Retina (tissue), 1 donor: Measurements from ENCODE around the gene TM4SF18.
A peak's percentile ranks its signal among the peaks of the same experiment; 100 is the strongest.
"Not testable (repeated sequence)": the region's sequence is repeated elsewhere in the genome, so short reads cannot be mapped to it uniquely, and the experiment has no call there.

Source experiments
- DNase-seq: peaks from one replicate; pipeline ENCODE4 v3.0.0-alpha.2; 2016

The TM4SF18 gene

GRCh38 chr3:149368201-149368673 is 34.8 kb upstream of the TM4SF18 start:
- DNase-seq: no peak

- DNase-seq: no peak
These were observed 33.8 kb upstream of the TM4SF18 start for GRCh38 chr3:149366941-149367840.

GRCh38 chr3:149366031-149366430 is 32.6 kb upstream of the TM4SF18 start:
- no peak for DNase-seq

GRCh38 chr3:149364624-149365023 is 31.2 kb upstream of the TM4SF18 start:
- DNase-seq: no peak

- no peak for DNase-seq
These were observed 29.6 kb upstream of the TM4SF18 start for GRCh38 chr3:149363053-149363452.

- DNase-seq: no peak
These were observed 28.9 kb upstream of the TM4SF18 start for GRCh38 chr3:149362366-149362765.

GRCh38 chr3:149356630-149357029 is 23.2 kb upstream of the TM4SF18 start:
- DNase-seq: no peak

GRCh38 chr3:149356044-149356592 is 22.7 kb upstream of the TM4SF18 start:
- DNase-seq: no peak

GRCh38 chr3:149353581-149354184 is 20.2 kb upstream of the TM4SF18 start:
- DNase-seq: no peak

GRCh38 chr3:149352556-149352955 is 19.1 kb upstream of the TM4SF18 start:
- DNase-seq: no peak

GRCh38 chr3:149343951-149344350 is 10.5 kb upstream of the TM4SF18 start:
- peak; percentile 19 for DNase-seq

- DNase-seq: no peak
These were observed 9.3 kb upstream of the TM4SF18 start for GRCh38 chr3:149342413-149343380.

GRCh38 chr3:149340310-149340933 is 7.0 kb upstream of the TM4SF18 start:
- no peak for DNase-seq

- no peak for DNase-seq
These were observed 6.5 kb upstream of the TM4SF18 start for GRCh38 chr3:149339931-149340309.

- DNase-seq: not testable (repeated sequence)
These were observed 4.0 kb upstream of the TM4SF18 start for GRCh38 chr3:149337486-149337885.

GRCh38 chr3:149336925-149337324 is 3.5 kb upstream of the TM4SF18 start:
- no peak for DNase-seq

GRCh38 chr3:149332771-149333170 is 665 bp downstream of the TM4SF18 start:
- no peak for DNase-seq

GRCh38 chr3:149332227-149332765 is 1.1 kb downstream of the TM4SF18 start:
- DNase-seq: no peak

- no peak for DNase-seq
These were observed 2.0 kb downstream of the TM4SF18 start for GRCh38 chr3:149331396-149331795.

GRCh38 chr3:149330609-149331331 is 2.7 kb downstream of the TM4SF18 start:
- DNase-seq: no peak

- no peak for DNase-seq
These were observed 6.3 kb downstream of the TM4SF18 start for GRCh38 chr3:149327156-149327555.
